Measurements from ENCODE around the gene PSKH1.

DNA sequence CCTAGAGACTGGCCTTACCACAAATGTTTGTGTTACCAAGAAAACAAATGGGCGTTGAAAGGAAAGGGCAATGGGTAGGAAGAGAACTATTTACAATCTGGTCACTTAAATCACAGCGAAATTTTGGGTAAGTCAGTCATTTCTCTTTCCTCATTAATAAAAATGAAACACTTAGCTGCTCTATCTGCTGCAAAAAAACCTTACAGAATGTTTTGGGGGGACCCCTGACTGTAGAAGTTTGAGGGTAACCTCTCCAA is 47.1 kb upstream of the PSKH1 start:
- TF ChIP-seq POLR2A (IDR thresholded peaks at IDR 0.05) = no peak
- TF ChIP-seq, protein P1, sequence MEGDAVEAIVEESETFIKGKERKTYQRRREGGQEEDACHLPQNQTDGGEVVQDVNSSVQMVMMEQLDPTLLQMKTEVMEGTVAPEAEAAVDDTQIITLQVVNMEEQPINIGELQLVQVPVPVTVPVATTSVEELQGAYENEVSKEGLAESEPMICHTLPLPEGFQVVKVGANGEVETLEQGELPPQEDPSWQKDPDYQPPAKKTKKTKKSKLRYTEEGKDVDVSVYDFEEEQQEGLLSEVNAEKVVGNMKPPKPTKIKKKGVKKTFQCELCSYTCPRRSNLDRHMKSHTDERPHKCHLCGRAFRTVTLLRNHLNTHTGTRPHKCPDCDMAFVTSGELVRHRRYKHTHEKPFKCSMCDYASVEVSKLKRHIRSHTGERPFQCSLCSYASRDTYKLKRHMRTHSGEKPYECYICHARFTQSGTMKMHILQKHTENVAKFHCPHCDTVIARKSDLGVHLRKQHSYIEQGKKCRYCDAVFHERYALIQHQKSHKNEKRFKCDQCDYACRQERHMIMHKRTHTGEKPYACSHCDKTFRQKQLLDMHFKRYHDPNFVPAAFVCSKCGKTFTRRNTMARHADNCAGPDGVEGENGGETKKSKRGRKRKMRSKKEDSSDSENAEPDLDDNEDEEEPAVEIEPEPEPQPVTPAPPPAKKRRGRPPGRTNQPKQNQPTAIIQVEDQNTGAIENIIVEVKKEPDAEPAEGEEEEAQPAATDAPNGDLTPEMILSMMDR (IDR thresholded peaks at IDR 0.05) = no peak

All from testis (tissue), 2 donors.